ENCODE results near the gene BIRC2. TPM values are rescaled to one million over a fixed set of nuclear protein-coding genes. Genes with fewer than 3 reads are reported as not detected.

The BIRC2 gene
- total and polyA plus RNA-seq, 2 of the 4 experiments (the other 2 are of a cell fraction): 48.0 to 204 TPM

- no TSS peak for BruUV-seq (replicated peaks)
- peak overlapping the region; percentile 9; the same call in 1 of the 2 replicates for H3K18ac ChIP-seq (ENCODE audit: low read depth, low read length)
- H4K5ac ChIP-seq (ENCODE audit: low read depth, low read length): no peak overlapping the region
- TF ChIP-seq BHLHE40 (IDR thresholded peaks at IDR 0.05; ENCODE audit: low read depth, low read length) (no peak), NFE2L2 (IDR thresholded peaks at IDR 0.05; ENCODE audit: low read depth, low read length) (no peak), MAZ (IDR thresholded peaks at IDR 0.05; ENCODE audit: borderline replicate concordance, low read depth, low read length) (no peak), CEBPB (IDR thresholded peaks at IDR 0.05; ENCODE audit: low read depth, low read length) (no peak), CHD1 (IDR thresholded peaks at IDR 0.05; ENCODE audit: low read depth, low read length) (no peak)
- no peak overlapping the region for H3K4me3 ChIP-seq (ENCODE audit: insufficient read depth, low read depth, low read length)
- intact Hi-C loops (cut with micrococcal nuclease): no loop called here
- no peak for ATAC-seq (ENCODE audit: low read depth)
- no peak overlapping the region for H2BK20ac ChIP-seq (ENCODE audit: low read depth, low read length)
- ChIA-PET CTCF (interaction anchor here (0.6 kb wide), 1 partner anchor 72 kb away, joined by 3 read pairs; no protein-coding TSS in a partner anchor), POLR2A (ENCODE audit: unreplicated experiment) (no interaction called here)
- no peaks in the 10 kb centered on the region for H3K27me3 ChIP-seq (ENCODE audit: control insufficient read depth, insufficient read depth, low read length)
- H4K20me1 ChIP-seq (ENCODE audit: insufficient read depth, low read length): no peaks in the 10 kb centered on the region
- H2AK5ac ChIP-seq (ENCODE audit: low read depth, low read length): no peak overlapping the region
- WGBS, 2 experiments (ENCODE audit: extremely low coverage in 2 of 2, insufficient read length in 1 of 2): 86% methylated on average over 1 of the region's 1 CpG; no CpG with 5 or more reads in 1 of the 2 experiments
- no peaks in the 10 kb centered on the region for H3K36me3 ChIP-seq (ENCODE audit: control insufficient read depth, insufficient read depth, low read length)
- H3K56ac ChIP-seq (ENCODE audit: extremely low read depth, insufficient read depth, low read length): no peak overlapping the region
- H2AFZ ChIP-seq (replicated peaks; ENCODE audit: low read length, poor library complexity): no peak overlapping the region
- no peak overlapping the region for H3K27ac ChIP-seq (ENCODE audit: insufficient read depth, low read length)
- H2BK120ac ChIP-seq (ENCODE audit: low read depth, low read length): peak overlapping the region; percentile 2; the same call in 1 of the 2 replicates
- 0 out of 2 replicates have a peak overlapping the region, but pooled peaks have one; percentile 27 for H4K91ac ChIP-seq (ENCODE audit: insufficient read depth, low read depth, low read length)
- H3K79me1 ChIP-seq (ENCODE audit: low read depth in 1 of 2, low read length in 2 of 2): peaks cover 0 to 16% of the 10 kb centered on the region in 2 experiments; a peak in 2 of 4 replicates
- no peaks in the 10 kb centered on the region for H3K9me3 ChIP-seq (ENCODE audit: control insufficient read depth, insufficient read depth, low read length)
- H2AK9ac ChIP-seq (replicated peaks; ENCODE audit: low read depth, low read length, poor library complexity): no peak overlapping the region
- dilution Hi-C loops (cut with HindIII; ENCODE audit: low sequenced_read_pairs, unreplicated experiment): no loop called here
- DNase-seq: peak; percentile 48
- H2BK15ac ChIP-seq (ENCODE audit: low read depth, low read length): peak overlapping the region; percentile 13; the same call in 1 of the 3 replicates
- no peak overlapping the region for H3K4ac ChIP-seq (ENCODE audit: low read depth, low read length)
- H4K8ac ChIP-seq (ENCODE audit: low read depth in 2 of 2, low read length in 2 of 2): no peak overlapping the region
- in situ Hi-C loops (cut with MboI; ENCODE audit: low sequenced_read_pairs): no loop called here
- no peak overlapping the region for H3K9ac ChIP-seq (ENCODE audit: low read depth, low read length)
- no peak overlapping the region for H3K23ac ChIP-seq (ENCODE audit: low read depth, low read length)
- H3K9me1 ChIP-seq (ENCODE audit: insufficient read depth, low read length): peaks cover 7% of the 10 kb centered on the region; the same call in 1 of the 2 replicates
- no peak overlapping the region; the same call in 1 of the 2 replicates for H3K4me2 ChIP-seq (ENCODE audit: low read depth, low read length)
- no peak overlapping the region for H2BK5ac ChIP-seq (ENCODE audit: low read depth, low read length, poor library complexity, severe bottlenecking)
- no peak overlapping the region; the same call in 1 of the 2 replicates for H3K14ac ChIP-seq (replicated peaks; ENCODE audit: low read depth, low read length)
- peaks cover 2% of the 10 kb centered on the region for H3K4me1 ChIP-seq (ENCODE audit: control insufficient read depth, insufficient read depth, low read length)
Observed at GRCh38 chr11:102318469-102318868, 28.5 kb upstream of the BIRC2 start.
